NT2/D1 (cell line): ENCODE data around the gene EFR3B.

Experiments used
- DNase-seq: peaks from one replicate; pipeline ENCODE4 v3.0.0-alpha.2; 2011; ENCODE audit warnings: low read depth, low spot score
- H3K27me3 ChIP-seq: 2 replicates; pipeline ENCODE4 v1.6.0; 2011; ENCODE audit warnings: mild to moderate bottlenecking; ENCODE audit not compliant: insufficient read length, insufficient read depth
- H3K36me3 ChIP-seq: 2 replicates; pipeline ENCODE4 v1.6.1; 2011; ENCODE audit warnings: mild to moderate bottlenecking, low read length, mixed read lengths; ENCODE audit not compliant: insufficient read depth, insufficient read length
- H3K4me1 ChIP-seq: 2 replicates; pipeline ENCODE4 v1.5.1; 2011; ENCODE audit not compliant: insufficient read depth, insufficient read length
- H3K4me3 ChIP-seq: 2 replicates; pipeline ENCODE4 v1.5.1; 2011; ENCODE audit warnings: low read depth; ENCODE audit not compliant: insufficient read length
- H3K9ac ChIP-seq: 2 replicates; pipeline ENCODE4 v1.6.0; 2011; ENCODE audit warnings: low read depth; ENCODE audit not compliant: insufficient read length
- H3K9me3 ChIP-seq: 2 replicates; pipeline ENCODE4 v1.5.1; 2011; ENCODE audit warnings: mild to moderate bottlenecking, low read length; ENCODE audit not compliant: insufficient read depth
- SUZ12 ChIP-seq: IDR thresholded peaks from 2 replicates; pipeline ENCODE4 v1.6.1; 2011; ENCODE audit not compliant: insufficient read length, insufficient read depth; ENCODE audit errors: extremely low read depth
- YY1 ChIP-seq: IDR thresholded peaks from 2 replicates; pipeline ENCODE4 v1.6.1; 2011; ENCODE audit not compliant: insufficient read length, insufficient read depth
- ZNF274 ChIP-seq: IDR thresholded peaks from 2 replicates; pipeline ENCODE4 v1.6.1; 2011; ENCODE audit warnings: mild to moderate bottlenecking, low read depth, low read length

EFR3B gene

DNA sequence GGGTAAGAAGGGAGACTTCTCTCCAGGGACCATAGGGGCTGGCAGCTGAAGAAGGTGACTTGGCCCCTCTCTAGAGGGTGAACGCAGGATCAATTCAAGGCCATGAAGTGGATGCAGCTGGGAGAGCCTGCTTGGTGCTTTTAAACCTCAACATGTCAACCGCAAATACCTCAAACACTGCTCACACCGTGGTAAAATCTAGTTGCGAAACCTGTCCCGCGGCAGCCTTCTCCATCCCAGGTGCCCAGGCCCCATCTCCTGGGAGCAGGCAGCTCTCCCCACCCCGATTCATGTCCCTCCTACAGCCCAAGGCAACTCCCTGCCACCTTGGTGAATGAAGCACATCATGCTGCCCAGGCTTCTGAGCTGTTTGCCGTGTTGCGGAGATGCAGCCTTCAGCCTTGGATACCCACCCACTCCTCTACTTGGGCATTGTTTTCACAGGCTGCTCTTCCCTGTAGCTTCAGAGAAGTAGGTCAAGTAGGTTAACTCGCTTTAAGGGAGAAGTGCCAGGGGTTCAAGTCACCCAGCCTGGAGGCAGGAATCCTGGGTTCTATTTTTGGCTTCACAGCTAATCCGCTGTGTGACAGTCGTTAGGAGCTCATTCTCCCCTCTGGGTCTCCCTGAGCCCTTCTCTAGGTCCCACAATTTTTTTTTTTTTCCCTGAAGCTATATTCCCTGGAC lies 6.2 kb upstream of the EFR3B start:
- H3K36me3 ChIP-seq, result no peaks in the 10 kb centered on the region
- peaks cover 9% of the 10 kb centered on the region for H3K27me3 ChIP-seq
- H3K9ac ChIP-seq, result no peak overlapping the region
- no peaks in the 10 kb centered on the region for H3K9me3 ChIP-seq
- no peaks in the 10 kb centered on the region for H3K4me1 ChIP-seq
- no peak overlapping the region for H3K4me3 ChIP-seq
- no peak for DNase-seq
- TF ChIP-seq ZNF274, result no peak

DNA sequence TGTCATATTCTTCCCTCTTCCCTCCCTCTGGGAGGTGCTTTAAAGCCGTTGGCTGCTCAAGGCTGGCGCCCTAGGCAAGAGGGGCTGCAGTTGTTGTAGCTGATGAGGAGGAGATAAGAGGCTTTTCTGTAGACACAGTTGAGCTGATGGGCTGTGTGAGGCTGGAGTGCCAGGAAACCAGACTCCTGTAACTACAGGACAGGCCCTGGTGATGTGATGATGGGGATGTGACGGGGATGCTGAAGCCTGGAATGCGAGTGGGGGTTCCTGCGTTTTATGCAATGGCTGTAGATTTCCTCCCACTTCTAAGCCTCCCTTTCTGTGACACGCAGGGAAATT lies 5.7 kb upstream of the EFR3B start:
- DNase-seq, result no peak
- H3K9ac ChIP-seq, result no peak overlapping the region
- H3K4me3 ChIP-seq, result no peak overlapping the region
- H3K36me3 ChIP-seq, result no peaks in the 10 kb centered on the region
- H3K4me1 ChIP-seq, result no peaks in the 10 kb centered on the region
- no peaks in the 10 kb centered on the region for H3K9me3 ChIP-seq
- peaks cover 14% of the 10 kb centered on the region for H3K27me3 ChIP-seq
- no peak for TF ChIP-seq YY1
- TF ChIP-seq ZNF274, result no peak
- TF ChIP-seq SUZ12, result no peak

DNA sequence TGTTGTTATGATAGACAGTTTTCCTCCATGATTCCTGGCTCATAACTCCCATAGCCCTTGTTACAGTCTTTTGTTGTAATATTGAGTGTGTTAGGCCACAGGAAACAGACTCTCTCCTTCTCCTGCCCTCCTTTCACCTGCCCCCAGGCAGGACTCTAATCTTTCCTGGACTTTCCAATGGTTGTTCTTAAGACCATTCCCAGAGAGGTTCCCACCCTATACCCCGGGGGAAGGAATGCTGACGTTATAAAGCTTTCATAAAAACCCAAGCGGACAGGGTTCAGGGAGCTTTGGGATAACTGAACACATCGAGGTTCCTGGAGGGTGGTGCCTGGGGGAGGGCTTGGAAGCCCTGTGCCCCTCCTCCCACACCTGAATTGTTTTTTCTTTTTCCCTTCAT lies 2.8 kb upstream of the EFR3B start:
- no peak for TF ChIP-seq SUZ12
- no peak for TF ChIP-seq ZNF274
- TF ChIP-seq YY1, result no peak
- DNase-seq, result no peak
- Histone ChIP-seq H3K36me3 (no peaks in the 10 kb centered on the region), H3K9me3 (no peaks in the 10 kb centered on the region), H3K9ac (no peak overlapping the region), H3K4me3 (no peak overlapping the region), H3K27me3 (peaks cover 32% of the 10 kb centered on the region), H3K4me1 (peaks cover 5% of the 10 kb centered on the region)

DNA sequence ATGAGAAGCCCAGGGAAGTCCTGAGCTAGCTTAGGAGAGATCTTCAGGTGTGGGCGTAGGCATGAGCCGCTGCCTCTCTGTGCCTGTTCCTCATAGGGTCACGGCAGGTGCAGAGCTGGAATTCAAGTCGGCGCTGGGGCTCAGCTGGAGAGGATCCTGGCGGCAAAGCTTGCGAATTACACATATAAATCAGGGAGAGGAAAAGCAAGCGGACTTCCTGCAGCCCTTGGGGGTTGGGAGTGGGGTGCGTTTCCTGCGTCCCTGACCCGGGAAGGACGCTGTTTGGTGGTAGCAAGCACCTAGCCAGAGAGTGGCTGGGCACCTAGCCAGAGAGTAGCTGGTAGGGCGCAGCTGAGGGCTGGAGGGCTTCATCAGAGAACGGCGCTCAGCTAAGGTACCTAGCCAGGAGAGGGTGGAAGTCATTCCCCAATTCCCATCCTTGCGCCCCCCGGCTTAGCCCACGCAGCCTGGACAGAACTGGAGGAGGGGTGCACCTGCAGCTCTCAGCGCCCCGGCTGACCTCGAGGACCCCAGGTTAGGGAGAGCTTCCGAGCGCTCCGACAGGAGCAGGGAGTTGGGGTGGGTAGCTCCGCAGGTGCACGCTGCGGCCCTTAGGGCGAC lies 459 bp upstream of the EFR3B start:
- Histone ChIP-seq H3K4me1 (peaks cover 5% of the 10 kb centered on the region), H3K9ac (peak overlapping the region; percentile 67), H3K36me3 (no peaks in the 10 kb centered on the region), H3K9me3 (no peaks in the 10 kb centered on the region), H3K27me3 (peaks cover 32% of the 10 kb centered on the region), H3K4me3 (peak overlapping the region; percentile 42)
- DNase-seq, result peak; percentile 54
- no peak for TF ChIP-seq ZNF274
- TF ChIP-seq YY1, result no peak
- TF ChIP-seq SUZ12, result no peak

DNA sequence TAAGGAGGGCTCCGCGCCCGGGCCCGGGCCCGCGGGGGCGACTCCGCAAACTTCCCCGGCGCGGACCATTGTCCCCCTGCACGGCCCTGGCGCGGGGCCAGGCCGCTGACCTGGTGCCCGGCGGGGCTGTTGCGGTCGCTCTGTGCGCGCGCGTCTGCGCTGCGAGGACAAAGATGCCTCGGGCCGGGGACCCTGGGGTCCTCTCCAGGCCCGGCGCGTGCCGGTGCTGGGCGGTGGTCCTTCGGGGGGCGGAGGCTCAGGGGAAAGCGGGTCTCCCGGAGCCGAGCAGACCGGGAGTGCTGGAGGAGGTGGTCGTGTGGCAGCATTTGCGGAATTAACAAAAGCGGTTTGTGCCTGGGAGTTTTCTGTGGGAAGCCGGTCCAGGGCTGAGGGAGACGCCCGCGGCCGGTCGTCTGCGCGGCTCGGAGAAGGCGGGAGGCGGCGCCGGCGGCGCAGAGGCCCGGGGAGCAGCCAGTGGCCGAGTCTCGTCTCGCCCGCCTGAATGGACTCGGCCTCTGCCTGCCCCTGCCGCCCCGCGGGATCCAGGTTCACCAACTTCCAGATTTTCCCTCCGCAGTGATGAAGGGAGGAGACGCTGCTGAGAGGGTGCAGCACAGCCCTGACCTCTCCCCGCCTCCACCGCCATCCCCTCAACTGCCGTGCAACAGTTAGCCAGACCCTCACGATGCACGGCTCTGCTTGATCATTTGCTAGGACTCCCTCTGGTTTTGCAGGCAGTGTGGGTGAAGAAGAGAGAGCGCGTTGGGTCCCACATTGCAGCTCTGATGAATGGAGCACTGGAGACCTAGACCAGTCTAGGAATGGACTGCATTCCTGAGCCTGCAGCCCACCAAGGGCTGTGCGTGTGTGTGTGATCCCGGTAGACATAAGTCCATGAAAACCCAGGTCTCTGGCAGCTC lies 705 bp downstream of the EFR3B start:
- Histone ChIP-seq H3K9ac (peak overlapping the region; percentile 90), H3K36me3 (no peaks in the 10 kb centered on the region), H3K27me3 (peaks cover 32% of the 10 kb centered on the region), H3K4me3 (peak overlapping the region; percentile 53), H3K9me3 (no peaks in the 10 kb centered on the region), H3K4me1 (peaks cover 5% of the 10 kb centered on the region)
- TF ChIP-seq YY1 (no peak), ZNF274 (no peak), SUZ12 (no peak)
- peak; percentile 20 for DNase-seq

DNA sequence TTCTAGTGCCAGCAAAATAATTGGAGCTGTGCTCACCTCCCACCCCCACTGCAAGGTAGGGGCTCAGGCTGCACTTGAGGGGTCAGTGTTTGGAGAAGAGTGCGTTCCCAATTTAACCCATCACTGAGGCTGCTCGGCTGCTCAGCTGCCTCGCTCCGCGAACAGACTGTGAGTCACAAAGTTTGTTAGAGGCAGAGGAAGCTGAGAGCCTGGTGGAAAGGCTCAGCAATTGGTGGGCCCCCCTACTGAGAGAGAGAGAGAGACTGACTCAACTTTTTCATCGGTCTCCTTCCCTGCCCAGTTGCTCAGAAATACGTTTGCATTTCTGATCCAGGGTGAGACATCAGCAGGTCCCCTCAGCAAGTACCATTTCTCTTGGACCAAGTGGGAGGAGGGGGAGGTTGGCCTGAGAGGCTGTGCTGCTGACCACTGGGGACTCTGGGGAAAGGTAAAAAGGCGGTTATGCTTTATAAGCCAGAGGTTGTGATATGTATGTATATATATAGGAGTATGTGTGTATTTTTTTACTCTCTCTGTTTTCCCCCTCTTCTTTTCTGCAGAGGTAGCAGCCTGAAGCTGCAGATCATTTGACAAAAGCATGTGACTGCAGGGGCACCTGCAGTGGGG lies 1.5 kb downstream of the EFR3B start:
- DNase-seq, result peak; percentile 30
- Histone ChIP-seq H3K27me3 (peaks cover 32% of the 10 kb centered on the region), H3K36me3 (no peaks in the 10 kb centered on the region), H3K4me3 (peak overlapping the region; percentile 53), H3K4me1 (peaks cover 5% of the 10 kb centered on the region), H3K9ac (peak overlapping the region; percentile 90), H3K9me3 (no peaks in the 10 kb centered on the region)
- no peak for TF ChIP-seq YY1
- no peak for TF ChIP-seq ZNF274
- TF ChIP-seq SUZ12, result no peak
